ENCODE data around the gene TULP1. TPM values are rescaled to one million over a fixed set of nuclear protein-coding genes. Genes with fewer than 3 reads are reported as not detected.
A peak's percentile ranks its signal among the peaks of the same experiment; 100 is the strongest.

TULP1 gene
- polyA plus RNA-seq, 3 donors = 0.13 to 0.22 TPM; not detected in 1

DNA sequence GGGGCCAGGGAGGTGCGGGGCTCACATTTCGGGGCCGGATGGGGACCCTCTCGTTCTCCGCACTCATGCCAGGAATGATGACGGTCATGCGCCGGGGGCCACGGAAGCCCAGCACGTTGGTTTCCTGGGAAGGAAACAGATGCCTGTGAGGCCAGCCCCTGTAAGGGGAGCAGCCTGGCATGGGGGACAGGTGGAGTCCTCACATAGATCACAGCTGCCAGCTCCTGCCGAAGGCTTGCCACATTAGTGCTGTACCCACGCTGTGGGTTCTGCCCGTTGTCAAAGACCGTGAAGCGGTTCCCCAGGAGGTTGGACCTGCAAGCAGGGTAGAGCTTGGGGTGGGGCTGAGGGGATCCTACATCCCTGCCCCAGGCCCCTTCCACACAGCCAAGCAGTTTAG lies 9.2 kb downstream of the TULP1 start:
- WGBS, 3 donors = 31 to 44% (median 34%) methylated on average over 15 of the region's 15 CpGs
- H3K27ac ChIP-seq (ENCODE audit: low read depth, low read length) = no peak overlapping the region

DNA sequence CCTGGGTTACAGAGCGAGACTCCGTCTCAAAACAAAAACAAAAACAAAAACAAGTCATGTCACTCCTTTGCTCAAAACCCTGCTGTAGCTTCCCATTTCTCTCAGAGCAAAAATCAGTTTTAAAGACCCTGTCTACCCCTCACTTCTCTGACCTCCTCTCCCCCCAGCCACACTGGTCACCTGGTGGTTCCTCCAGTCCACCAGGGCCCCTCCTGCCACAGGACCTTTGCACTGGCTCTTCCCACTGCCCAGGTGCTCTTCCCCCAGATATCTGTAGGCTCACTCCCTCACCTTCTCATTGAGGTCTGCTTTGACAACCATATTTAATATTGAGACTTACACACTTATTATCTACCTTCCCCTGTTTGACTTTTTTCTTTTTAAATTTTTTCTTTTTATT lies 10.9 kb downstream of the TULP1 start:
- 96 to 100% (median 98%) methylated on average over 2 of the region's 2 CpGs for WGBS, 3 donors

DNA sequence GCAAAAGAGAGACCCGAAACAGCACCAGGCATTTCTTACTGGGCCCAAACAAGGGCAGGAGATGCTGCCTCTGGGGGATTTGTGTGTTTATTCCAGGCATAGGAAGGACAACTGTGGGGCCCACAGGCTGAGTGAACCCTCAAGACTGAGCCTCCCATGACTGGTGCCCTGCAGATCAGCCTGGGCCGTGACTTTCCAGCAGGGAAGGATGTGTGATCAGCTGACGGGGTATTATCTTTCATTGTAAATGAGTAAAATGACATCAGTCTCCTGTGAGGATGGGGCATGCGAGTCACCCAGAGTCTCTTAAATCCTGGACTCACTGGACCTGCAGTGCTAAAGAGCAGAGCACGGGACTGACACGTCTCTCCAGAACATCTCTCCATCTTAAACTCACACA lies 11.9 kb downstream of the TULP1 start:
- WGBS, 3 donors = 63 to 83% (median 81%) methylated on average over 6 of the region's 6 CpGs
- H3K27ac ChIP-seq (ENCODE audit: low read depth, low read length) = no peak overlapping the region

More for the DNA sequence above, 10.9 kb downstream of the TULP1 start:
- no peak overlapping the region for H3K27ac ChIP-seq (ENCODE audit: low read depth, low read length)

DNA sequence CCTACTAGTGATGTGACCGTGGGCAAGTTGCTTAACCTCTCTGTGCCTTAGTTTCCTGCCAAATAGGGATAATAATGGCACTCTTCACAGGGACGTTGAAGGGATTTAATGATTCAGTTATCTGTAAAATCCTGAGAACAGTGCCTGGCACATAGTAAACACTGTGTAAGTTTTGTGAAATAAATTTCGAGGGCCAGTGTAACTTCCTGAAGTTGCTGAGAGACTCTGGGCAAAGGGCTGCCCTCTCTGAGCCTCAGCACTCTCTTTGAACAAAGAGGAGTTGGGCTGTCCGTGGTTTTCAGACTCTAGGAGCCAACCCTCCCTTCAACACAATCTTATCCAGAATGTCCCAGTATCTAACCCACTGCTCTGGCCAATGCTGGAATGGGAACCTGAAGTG lies 13.3 kb downstream of the TULP1 start:
- WGBS, 3 donors = 75 to 86% (median 84%) methylated on average over 4 of the region's 4 CpGs
- no peak overlapping the region for H3K27ac ChIP-seq (ENCODE audit: low read depth, low read length)

DNA sequence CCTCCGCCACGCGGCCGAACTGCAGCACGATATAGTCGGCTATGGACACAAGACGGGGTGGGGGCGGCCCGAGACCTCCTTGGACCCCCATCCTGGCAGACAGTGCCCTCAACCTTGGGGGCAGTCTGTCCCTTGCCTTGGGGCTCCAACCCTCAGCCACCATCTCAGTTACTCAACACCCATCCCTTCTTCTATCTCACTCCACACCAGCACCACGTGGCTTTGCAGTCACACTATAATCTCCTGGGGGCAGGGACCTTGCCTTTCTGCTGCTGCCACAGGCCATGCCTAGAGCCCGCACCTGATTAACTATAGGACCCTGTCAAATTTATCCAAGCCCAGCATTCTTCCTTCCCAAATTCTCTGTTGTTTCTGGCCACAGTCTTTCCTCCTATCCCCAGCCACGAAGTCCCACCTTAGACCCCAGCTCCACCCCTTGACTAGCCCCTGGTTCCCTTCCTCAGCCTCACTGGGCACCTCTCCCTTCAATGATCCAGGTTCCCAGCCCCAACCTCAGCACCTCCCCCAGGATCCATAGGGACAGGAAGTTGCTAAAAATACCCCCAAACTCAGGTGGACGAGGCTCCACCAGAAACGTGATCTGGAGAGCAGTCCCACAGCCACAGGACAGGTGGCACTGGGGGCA lies 14.2 kb downstream of the TULP1 start:
- no peak overlapping the region for H3K27ac ChIP-seq (ENCODE audit: low read depth, low read length)
- 49 to 52% (median 50%) methylated on average over 14 of the region's 14 CpGs for WGBS, 3 donors

DNA sequence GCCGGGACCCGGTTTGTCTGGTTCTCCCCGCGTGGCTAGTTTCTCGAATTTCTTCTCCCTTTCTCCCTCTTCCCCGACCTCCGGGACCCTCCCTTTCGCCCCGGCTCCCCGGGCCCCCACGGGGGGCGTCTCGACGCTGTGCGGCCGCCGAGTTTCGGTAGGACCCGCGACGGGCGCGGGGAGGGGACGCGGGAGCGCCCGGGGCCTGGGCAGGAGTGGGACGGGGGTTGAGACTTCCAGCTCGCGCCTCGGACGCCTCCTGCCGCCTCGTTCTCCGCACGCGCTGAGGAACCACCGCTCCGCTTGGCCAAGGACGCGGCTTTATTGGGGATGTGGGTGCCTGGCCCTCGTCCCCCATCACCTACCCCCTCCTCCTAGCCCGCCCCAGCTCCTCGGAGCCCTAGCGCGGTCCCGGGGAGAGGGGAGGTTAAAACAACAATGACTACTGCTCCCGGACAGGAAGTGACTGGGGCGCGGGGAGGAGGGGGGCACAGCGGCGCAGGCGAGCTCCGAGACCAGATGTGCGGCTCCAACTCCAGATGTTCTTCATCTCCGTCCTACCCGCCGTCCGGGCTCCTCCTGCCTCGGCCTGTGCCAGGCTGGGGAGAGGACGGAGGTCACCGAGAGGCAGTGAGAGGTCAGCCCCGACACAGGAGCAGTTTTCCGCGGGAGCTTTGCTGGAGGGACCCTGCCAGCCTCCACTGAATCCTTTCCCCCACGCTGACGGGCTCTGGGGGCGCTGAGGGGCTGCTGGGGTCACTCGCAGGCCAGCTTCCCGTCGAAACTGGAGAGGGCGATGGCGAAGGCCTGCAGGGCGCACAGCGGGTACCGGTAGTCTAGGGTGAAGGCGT lies 14.9 kb downstream of the TULP1 start:
- peak overlapping the region; percentile 76 for H3K27ac ChIP-seq (ENCODE audit: low read depth, low read length)
- WGBS, 3 donors = 5 to 8% (median 5%) methylated on average over 72 to 77 of the region's 77 CpGs

DNA sequence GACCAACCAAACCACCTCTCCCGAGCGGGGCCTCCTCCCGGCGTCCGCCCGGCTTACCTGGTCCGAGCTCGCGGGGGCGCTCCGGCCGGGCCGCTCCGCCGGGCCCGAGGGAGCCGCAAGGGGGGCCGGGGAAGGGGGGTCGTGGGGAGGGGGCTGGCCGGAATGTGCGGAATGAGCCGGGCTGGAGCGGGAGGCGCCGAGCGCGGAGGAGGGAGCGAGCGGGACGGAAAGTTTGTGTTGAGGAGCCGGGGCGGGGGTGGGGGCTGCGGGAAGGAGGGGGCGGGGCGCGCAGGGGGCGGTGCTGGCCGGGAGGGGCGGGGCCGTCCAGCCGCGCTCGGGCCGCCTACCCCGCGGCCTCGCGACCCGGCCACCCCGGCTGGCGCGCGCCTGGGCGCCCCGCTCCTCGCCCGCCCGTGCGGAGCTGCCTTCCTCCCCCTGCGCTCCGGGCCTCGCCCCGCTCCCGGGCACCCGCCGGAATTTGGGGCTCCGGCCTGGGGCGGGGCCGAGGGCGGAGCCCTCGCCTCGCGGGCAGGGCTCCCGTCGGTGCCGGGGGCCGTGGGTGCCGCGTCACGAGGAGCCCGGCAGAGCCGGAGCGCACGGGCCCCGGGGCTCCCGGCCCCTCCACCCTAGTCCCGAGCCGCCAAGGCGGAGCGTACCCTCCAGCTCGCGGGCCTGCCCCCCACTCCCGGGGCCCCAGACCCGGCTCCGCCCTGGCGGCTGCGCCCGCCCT lies 15.7 kb downstream of the TULP1 start, which contains the start of gene TEAD3:
Gene TEAD3, minus strand, starts transcription at position 239 of the 730 bp plus-strand sequence.
- H3K27ac ChIP-seq (ENCODE audit: low read depth, low read length) = peak within 1 kb of the TSS; percentile 76
- WGBS, 3 donors = 0 to 1% (median 0%) methylated on average over 24 to 86 of the region's 98 CpGs

DNA sequence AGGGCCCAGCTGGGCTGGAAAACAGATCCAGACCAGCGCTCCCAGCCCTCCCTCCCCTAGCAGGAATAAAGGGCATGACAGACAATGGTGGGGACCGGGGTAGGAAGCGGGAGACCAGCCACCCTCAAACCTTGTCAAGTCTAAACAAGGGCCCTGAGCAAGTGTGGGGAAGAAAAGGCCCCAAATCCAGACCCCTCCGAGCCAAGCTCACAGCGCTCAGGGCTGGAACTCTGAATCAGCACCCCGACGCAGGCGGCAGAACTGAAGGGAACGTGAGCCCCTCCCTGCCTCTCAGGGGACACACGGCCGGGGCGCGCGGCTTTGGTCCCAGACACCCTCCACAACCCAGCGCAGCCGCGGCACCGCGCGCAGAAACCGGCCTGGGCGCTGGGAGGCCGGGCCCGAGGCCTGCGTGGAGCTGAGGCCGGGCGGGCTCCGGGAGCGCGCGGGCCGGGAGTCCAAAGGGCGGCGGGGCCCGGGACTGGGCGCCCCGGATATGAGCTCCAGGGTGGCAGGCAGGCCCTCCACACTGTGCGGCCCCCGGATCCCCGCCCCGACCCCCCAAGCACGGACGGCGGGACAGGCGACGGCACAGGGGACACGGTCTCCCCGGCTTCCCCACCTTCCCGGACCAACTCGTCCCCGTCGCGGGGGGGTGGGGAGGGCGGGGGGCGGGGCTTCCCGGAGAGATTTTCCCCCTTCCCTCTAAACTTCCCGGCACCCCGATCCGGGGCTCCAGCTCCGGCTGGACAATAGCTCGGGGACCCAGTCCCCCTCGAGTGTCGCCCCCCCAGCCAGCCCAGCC lies 16.5 kb downstream of the TULP1 start:
- no peak overlapping the region for H3K27ac ChIP-seq (ENCODE audit: low read depth, low read length)
- 9 to 18% (median 12%) methylated on average over 35 to 63 of the region's 63 CpGs for WGBS, 3 donors

DNA sequence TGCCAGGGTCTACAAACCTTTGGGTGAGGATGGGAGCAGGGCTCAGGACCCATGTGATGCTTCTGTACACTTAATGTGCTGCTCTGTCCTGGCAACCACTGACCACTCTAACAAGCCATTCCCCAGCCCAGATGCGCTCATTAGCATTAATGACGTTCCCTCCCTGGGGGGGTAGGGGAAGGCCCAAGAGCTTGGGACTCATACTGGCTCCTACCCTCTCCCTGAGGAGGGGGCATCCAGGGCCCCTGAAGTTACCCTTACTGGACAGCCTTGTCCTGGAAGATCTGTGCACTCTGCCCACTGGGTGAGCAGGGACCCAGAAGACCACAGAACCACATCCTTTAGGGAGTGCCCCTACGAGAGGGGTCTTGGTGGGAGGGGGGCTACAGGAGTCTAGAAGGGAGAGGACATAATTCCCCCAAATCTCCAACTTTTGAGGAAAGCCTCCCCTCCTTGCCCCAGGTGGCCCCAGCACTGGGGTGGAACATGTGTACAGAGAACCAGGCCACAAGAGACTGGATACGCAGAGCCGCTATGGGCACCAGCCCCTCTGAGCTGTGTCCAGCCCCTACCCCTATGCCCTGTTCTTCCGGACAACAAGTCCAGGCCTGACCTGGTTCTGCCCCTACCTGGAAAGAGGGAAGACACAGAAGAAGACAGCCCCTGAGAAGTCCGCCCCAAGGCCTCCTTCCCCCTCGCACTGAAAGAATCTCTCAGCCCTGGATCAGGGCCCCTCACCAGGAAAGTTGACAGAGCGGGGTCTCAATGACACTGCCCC lies 17.2 kb downstream of the TULP1 start:
- H3K27ac ChIP-seq (ENCODE audit: low read depth, low read length) = no peak overlapping the region
- 59 to 72% (median 66%) methylated on average over 9 of the region's 9 CpGs for WGBS, 3 donors

DNA sequence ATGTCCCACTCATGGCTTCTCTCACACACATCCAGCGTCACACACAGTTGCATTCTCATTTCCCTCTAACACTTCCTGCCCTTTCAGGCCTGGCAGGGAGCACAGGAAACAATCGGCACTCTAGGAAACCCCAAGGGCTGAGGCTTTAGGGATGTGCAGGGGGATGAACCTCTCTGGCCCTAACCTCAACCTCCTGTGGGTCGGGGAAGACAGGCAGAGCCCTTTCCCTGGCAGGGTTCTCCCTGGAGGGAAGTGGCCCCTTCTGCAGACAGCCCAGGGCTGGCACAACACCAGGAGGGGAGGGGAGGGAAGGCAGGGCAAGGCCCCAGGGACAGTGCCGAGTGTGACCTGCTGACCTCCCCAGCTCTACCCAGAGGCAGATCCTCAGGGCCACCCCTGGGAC lies 18.5 kb downstream of the TULP1 start:
- WGBS, 3 donors = 2 to 34% (median 5%) methylated on average over 3 to 4 of the region's 4 CpGs

DNA sequence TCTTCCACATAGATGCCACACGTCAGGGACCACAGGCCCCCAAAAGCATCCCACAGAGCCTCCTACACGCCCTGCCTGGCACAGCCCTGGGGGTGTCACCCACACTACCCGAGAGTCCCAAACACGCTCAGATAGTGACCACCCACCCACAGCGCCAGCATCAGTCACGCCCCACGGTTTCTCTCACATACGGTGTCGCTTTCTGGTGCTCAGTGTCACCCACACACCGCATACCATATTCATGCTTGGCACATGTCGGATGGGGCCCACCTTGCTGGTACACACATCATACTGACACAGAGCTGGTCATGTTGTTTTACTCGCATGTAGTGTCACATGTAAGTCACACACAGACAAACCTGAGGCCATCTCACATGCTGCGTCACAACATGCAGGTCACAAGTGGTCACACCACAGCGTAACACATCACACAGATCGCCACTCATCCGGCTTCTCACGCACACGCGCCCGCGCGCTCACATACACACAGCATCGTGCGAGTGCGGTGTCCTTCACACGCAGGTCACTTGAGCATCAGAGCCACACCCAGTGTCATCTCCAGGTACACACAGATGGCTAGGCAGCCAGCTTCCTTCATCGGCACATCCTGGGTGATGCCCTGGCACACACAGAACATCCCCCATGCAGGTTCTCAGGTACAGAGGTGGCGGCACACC lies 19.3 kb downstream of the TULP1 start:
- no peak overlapping the region for H3K27ac ChIP-seq (ENCODE audit: low read depth, low read length)
- 83 to 86% (median 86%) methylated on average over 28 of the region's 28 CpGs for WGBS, 3 donors

More for the DNA sequence above, 18.5 kb downstream of the TULP1 start:
- no peak overlapping the region for H3K27ac ChIP-seq (ENCODE audit: low read depth, low read length)

DNA sequence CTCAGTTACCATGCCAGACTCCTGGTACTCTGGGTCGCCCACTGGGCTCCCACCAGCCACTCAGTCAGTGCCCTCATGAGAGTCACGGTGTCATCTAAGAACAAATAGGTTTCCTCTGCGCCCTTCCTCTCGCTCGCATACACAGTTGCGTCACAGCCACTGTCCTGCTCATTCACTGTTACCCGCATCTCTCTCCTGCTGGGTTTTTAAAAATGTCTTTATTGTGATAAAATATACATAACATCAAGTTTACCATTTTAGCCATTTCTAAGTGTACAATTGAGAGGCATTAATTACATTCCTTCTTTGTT lies 19.8 kb downstream of the TULP1 start:
- WGBS, 3 donors = 59 to 94% (median 78%) methylated on average over 7 of the region's 7 CpGs
- no peak overlapping the region for H3K27ac ChIP-seq (ENCODE audit: low read depth, low read length)

DNA sequence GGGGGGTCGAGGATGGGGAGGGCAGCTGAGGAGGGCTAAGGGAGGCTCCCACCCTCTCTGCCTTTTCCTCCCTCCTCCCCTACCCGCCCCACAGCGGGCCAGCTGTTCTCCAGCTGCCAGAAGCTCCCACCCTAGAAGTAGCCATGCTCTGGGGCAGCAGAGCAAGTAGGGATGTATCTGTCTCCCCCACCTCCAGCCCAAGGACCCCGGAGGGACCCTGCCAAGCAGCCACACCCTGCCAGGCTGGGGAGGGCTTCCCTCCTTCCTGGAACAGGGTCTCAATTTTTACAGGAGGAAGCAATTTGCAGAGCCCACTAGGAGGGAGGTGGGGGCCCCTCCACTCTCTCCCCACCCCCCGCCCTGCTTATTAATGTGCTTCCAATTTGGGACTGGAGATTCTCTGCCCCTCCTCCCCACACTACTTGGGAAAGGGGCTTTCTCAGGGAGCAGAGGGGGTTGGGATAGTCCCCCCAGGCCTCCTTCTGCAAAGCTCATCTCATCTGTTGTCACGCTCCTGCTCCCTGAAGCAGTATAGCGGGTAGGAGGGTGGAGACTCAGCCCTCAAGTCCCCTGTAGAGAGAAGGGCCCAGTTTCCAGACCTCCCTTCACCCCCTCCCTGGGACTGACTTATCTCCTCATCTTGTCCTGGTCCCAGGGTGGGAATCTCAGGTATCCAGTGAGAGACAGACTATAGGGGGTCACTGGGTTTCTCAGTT lies 20.3 kb downstream of the TULP1 start:
- WGBS, 3 donors = 40 to 58% (median 40%) methylated on average over 7 of the region's 7 CpGs
- no peak overlapping the region for H3K27ac ChIP-seq (ENCODE audit: low read depth, low read length)

DNA sequence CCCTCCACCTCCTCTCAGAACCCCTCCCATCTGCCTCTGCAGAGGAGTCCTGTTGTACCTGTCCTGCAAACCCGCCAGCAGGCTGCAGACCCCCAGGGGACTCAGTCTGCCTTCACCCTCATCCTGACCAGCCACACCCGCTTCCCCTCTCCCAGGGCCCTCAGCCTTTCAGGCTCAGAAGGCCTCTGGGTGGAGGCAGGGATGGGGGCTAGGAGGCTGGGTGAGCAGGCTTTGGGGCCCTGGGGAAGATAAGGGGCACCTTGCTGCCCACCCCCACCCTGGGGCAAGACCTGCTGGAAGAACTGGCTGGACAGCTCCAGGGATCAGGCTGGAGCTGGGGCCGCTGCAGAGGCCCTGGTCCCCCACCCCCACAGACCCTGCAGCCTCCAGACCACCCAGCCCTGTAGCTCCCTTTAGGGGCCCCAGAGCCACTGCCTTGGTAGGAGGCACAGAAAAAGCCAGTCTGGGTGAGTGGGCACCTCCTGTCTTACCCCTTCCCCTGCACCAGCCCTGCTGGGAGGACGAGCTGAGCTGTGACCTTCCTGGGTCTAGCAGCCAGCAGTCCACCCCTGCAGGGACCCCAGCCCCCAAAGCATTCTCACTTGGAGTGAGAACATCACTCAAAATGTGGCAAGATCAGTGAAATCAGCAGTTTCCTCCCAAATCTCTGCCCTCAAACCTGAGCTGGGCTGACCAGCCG lies 21.0 kb downstream of the TULP1 start:
- H3K27ac ChIP-seq (ENCODE audit: low read depth, low read length) = peak overlapping the region; percentile 12
- WGBS, 3 donors = 51 to 60% (median 54%) methylated on average over 5 of the region's 5 CpGs

DNA sequence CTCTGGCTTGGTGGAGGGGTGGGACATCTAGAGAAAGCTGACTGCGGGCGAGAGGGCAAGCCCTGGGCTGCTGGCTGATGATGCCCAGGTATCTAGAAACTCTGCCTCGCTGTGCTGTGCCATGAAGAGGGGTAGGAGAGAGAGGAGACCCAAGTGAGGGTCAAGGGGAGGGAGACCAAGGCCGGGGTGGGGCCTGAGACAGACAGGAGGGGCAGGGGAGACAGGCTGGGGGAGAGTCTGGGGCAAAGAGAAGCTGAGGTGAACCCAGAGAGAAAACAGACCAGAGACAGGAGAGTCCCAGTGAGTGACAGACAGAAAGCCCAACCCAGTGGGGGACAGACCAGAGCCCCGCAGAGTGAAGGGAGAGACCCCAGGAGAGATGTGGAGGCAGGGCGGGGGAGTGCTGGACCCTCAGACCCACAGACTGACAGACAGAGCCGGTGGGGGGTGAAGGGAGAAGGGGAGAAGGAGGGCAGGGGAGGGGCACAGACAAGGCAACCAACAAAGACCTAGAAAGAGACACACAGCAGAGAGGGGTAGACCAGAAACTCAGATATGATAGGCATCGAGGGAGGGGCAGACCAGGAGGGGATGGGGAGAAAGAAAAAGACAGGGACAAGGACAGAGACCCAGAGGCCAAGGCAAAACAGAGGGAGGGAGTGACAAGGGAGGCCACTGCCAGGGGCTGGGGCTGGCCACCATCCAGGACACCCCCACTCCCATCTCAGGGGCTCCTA lies 21.7 kb downstream of the TULP1 start:
- H3K27ac ChIP-seq (ENCODE audit: low read depth, low read length) = peak overlapping the region; percentile 12
- 59 to 71% (median 60%) methylated on average over 8 of the region's 8 CpGs for WGBS, 3 donors
